Retinal pigment epithelial cell (primary cell): ENCODE data around the gene GRIA1.
A peak's percentile ranks its signal among the peaks of the same experiment; 100 is the strongest.

ENCODE experiments used
- DNase-seq: peaks from one replicate; pipeline ENCODE4 v3.0.0-alpha.2; 2010; ENCODE audit warnings: low read depth
- H3K4me3 ChIP-seq: 2 replicates; pipeline ENCODE4 v1.5.1; 2011; ENCODE audit warnings: mild to moderate bottlenecking, low read length, control low read depth, moderate library complexity
- CTCF ChIP-seq: conservative IDR thresholded peaks from 2 replicates; pipeline ENCODE4 v1.5.1; 2011; ENCODE audit warnings: low read depth, low read length, control low read depth, inconsistent platforms

GRIA1 gene

GRCh38 chr5:153624451-153624765, 133.9 kb downstream of the GRIA1 start:
- TF ChIP-seq CTCF: no peak
- no peak overlapping the region for H3K4me3 ChIP-seq
- no peak for DNase-seq

GRCh38 chr5:153625826-153626354, 135.4 kb downstream of the GRIA1 start:
- DNase-seq: no peak

GRCh38 chr5:153626836-153627235, 136.4 kb downstream of the GRIA1 start:
- no peak overlapping the region for H3K4me3 ChIP-seq
- no peak for TF ChIP-seq CTCF
- DNase-seq: no peak

More at GRCh38 chr5:153625826-153626354, 135.4 kb downstream of the GRIA1 start:
- TF ChIP-seq CTCF: no peak
- H3K4me3 ChIP-seq: no peak overlapping the region

- peak; percentile 81 for DNase-seq
- TF ChIP-seq CTCF: peak; percentile 68
- no peak overlapping the region for H3K4me3 ChIP-seq
Measured at GRCh38 chr5:153629027-153629895, 138.8 kb downstream of the GRIA1 start.

GRCh38 chr5:153630546-153630945, 140.1 kb downstream of the GRIA1 start:
- no peak overlapping the region for H3K4me3 ChIP-seq
- TF ChIP-seq CTCF: no peak
- DNase-seq: no peak

- no peak for DNase-seq
- no peak overlapping the region for H3K4me3 ChIP-seq
- TF ChIP-seq CTCF: no peak
Measured at GRCh38 chr5:153632748-153633290, 142.3 kb downstream of the GRIA1 start.
